ENCODE data around the gene TTL. TPM values are rescaled to one million over a fixed set of nuclear protein-coding genes. Genes with fewer than 3 reads are reported as not detected.
"Not testable (repeated sequence)": the region's sequence is repeated elsewhere in the genome, so short reads cannot be mapped to it uniquely, and the experiment has no call there.

The TTL gene
- total and polyA plus RNA-seq, 2 donors from 2014 or later: 11.1 to 23.5 TPM

- no peak for TF ChIP-seq CTCF (IDR thresholded peaks at IDR 0.05; ENCODE audit: borderline replicate concordance, extremely low read depth, insufficient read depth)
- no peak overlapping the region for H3K27ac ChIP-seq (ENCODE audit: low read depth in 2 of 2, low read length in 2 of 2)
- H3K9ac ChIP-seq (ENCODE audit: low read length in 3 of 3): no peak overlapping the region
- FAIRE-seq (no peak), DNase-seq (no peak)
- intact Hi-C loops (cut with DNase I): no loop called here
- no peak overlapping the region for H3K4me3 ChIP-seq (ENCODE audit: low read length in 3 of 3)
- no peaks in the 10 kb centered on the region for H3K4me1 ChIP-seq (ENCODE audit: control insufficient read depth in 2 of 3, insufficient read depth in 2 of 3, low read depth in 1 of 3, low read length in 3 of 3)
- H3K27me3 ChIP-seq (ENCODE audit: control insufficient read depth, insufficient read depth, low read length): no peaks in the 10 kb centered on the region
- H3K36me3 ChIP-seq (ENCODE audit: control insufficient read depth in 2 of 3, insufficient read depth in 3 of 3, low read length in 3 of 3): peaks cover 0 to 18% (median 15%) of the 10 kb centered on the region in 3 donors
- H3K9me3 ChIP-seq (ENCODE audit: control insufficient read depth in 2 of 3, insufficient read depth in 1 of 3, low read length in 3 of 3): no peaks in the 10 kb centered on the region
Observed at GRCh38 chr2:112523291-112523777, 41.4 kb downstream of the TTL start.

GRCh38 chr2:112524276-112524675 is 42.3 kb downstream of the TTL start:
- peaks cover 0 to 18% (median 17%) of the 10 kb centered on the region in 3 donors for H3K36me3 ChIP-seq (ENCODE audit: control insufficient read depth in 2 of 3, insufficient read depth in 3 of 3, low read length in 3 of 3)
- intact Hi-C loops (cut with DNase I); H3K4me1 ChIP-seq (ENCODE audit: control insufficient read depth in 2 of 3, insufficient read depth in 2 of 3, low read depth in 1 of 3, low read length in 3 of 3); H3K9ac ChIP-seq (ENCODE audit: low read length in 3 of 3); FAIRE-seq; H3K27ac ChIP-seq (ENCODE audit: low read depth in 2 of 2, low read length in 2 of 2); H3K4me3 ChIP-seq (ENCODE audit: low read length in 3 of 3); H3K27me3 ChIP-seq (ENCODE audit: control insufficient read depth, insufficient read depth, low read length); DNase-seq; H3K9me3 ChIP-seq (ENCODE audit: control insufficient read depth in 2 of 3, insufficient read depth in 1 of 3, low read length in 3 of 3): not testable (repeated sequence)

GRCh38 chr2:112528541-112528940 is 46.6 kb downstream of the TTL start:
- no peak overlapping the region for H3K9ac ChIP-seq (ENCODE audit: low read length in 3 of 3)
- TF ChIP-seq CTCF (IDR thresholded peaks at IDR 0.05; ENCODE audit: borderline replicate concordance, extremely low read depth, insufficient read depth): no peak
- H3K27ac ChIP-seq (ENCODE audit: low read depth in 2 of 2, low read length in 2 of 2): no peak overlapping the region
- H3K9me3 ChIP-seq (ENCODE audit: control insufficient read depth in 2 of 3, insufficient read depth in 1 of 3, low read length in 3 of 3): no peaks in the 10 kb centered on the region
- intact Hi-C loops (cut with DNase I): no loop called here
- H3K27me3 ChIP-seq (ENCODE audit: control insufficient read depth, insufficient read depth, low read length): no peaks in the 10 kb centered on the region
- DNase-seq: no peak
- no peak for FAIRE-seq
- H3K4me3 ChIP-seq (ENCODE audit: low read length in 3 of 3): no peak overlapping the region
- no peaks in the 10 kb centered on the region for H3K4me1 ChIP-seq (ENCODE audit: control insufficient read depth in 2 of 3, insufficient read depth in 2 of 3, low read depth in 1 of 3, low read length in 3 of 3)
- peaks cover 0 to 5% (median 0%) of the 10 kb centered on the region in 3 donors for H3K36me3 ChIP-seq (ENCODE audit: control insufficient read depth in 2 of 3, insufficient read depth in 3 of 3, low read length in 3 of 3)

- H3K27ac ChIP-seq (ENCODE audit: low read depth in 2 of 2, low read length in 2 of 2): no peak overlapping the region
- intact Hi-C loops (cut with DNase I): no loop called here
- no peaks in the 10 kb centered on the region for H3K4me1 ChIP-seq (ENCODE audit: control insufficient read depth in 2 of 3, insufficient read depth in 2 of 3, low read depth in 1 of 3, low read length in 3 of 3)
- no peaks in the 10 kb centered on the region for H3K9me3 ChIP-seq (ENCODE audit: control insufficient read depth in 2 of 3, insufficient read depth in 1 of 3, low read length in 3 of 3)
- H3K27me3 ChIP-seq (ENCODE audit: control insufficient read depth, insufficient read depth, low read length): no peaks in the 10 kb centered on the region
- no peak overlapping the region for H3K4me3 ChIP-seq (ENCODE audit: low read length in 3 of 3)
- FAIRE-seq (no peak), DNase-seq (no peak)
- H3K9ac ChIP-seq (ENCODE audit: low read length in 3 of 3): no peak overlapping the region
- TF ChIP-seq CTCF (IDR thresholded peaks at IDR 0.05; ENCODE audit: borderline replicate concordance, extremely low read depth, insufficient read depth): no peak
- H3K36me3 ChIP-seq (ENCODE audit: control insufficient read depth in 2 of 3, insufficient read depth in 3 of 3, low read length in 3 of 3): peaks cover 0 to 5% (median 0%) of the 10 kb centered on the region in 3 donors
Observed at GRCh38 chr2:112529757-112530156, 47.8 kb downstream of the TTL start.
